ENCODE data around the gene TMEM17. TPM values are rescaled to one million over a fixed set of nuclear protein-coding genes. Genes with fewer than 3 reads are reported as not detected.
A peak's percentile ranks its signal among the peaks of the same experiment; 100 is the strongest.

TMEM17 gene
- total RNA-seq, 2 donors from 2014 or later, result 0.14 to 0.28 TPM

DNA sequence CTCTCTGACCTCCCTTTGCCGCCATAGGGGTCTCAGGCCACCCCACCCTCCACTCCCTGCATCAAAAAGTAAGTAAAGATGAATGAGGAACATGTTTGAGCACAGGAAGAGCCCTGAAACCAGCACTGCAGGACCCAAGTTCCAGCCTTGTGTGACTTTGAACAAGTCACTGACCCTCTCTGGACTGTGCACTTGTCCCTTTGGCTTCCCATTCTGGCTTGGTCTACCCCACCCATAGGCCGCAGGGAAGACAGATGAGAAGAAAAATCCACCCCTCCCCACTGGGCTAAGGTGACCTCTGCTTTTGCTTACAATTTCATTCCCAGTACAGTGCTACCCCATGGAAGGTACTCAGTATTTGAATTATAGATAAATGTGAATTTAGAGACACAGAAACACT is 43.8 kb downstream of the TMEM17 start:
- no peak for ATAC-seq
- H3K27me3 Mint-ChIP-seq, result no peaks in the 10 kb centered on the region
- no peaks in the 10 kb centered on the region for H3K4me1 Mint-ChIP-seq (ENCODE audit: low read depth in 2 of 2)
- H3K27ac Mint-ChIP-seq, result no peak overlapping the region
- no peaks in the 10 kb centered on the region for H3K9me3 Mint-ChIP-seq
- DNase-seq (ENCODE audit: low spot score), result no peak
- no peaks in the 10 kb centered on the region for H3K36me3 Mint-ChIP-seq
- no peak overlapping the region for H3K4me3 Mint-ChIP-seq

DNA sequence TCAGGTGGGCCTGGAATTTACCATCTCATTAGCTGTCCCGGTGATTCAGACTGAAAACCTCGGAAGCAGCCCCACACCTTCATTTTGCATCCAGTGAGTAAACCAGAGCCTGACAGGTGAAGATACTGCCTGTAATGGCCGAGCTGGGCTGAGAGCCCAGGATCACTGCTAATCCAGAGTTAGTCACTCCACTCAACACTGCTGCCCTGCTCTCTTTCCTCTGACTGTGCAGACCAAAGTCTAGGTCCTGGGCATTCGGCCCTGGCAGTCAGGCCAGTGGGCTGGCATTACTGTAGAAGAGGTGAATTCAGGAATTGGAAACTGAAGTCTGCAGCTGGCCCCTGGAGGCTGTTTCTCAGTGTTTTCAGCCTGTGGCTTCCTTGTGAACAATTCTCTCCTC is 44.3 kb downstream of the TMEM17 start:
- no peaks in the 10 kb centered on the region for H3K9me3 Mint-ChIP-seq
- H3K4me1 Mint-ChIP-seq (ENCODE audit: low read depth in 2 of 2), result no peaks in the 10 kb centered on the region
- H3K27ac Mint-ChIP-seq, result no peak overlapping the region
- H3K27me3 Mint-ChIP-seq, result no peaks in the 10 kb centered on the region
- DNase-seq (ENCODE audit: low spot score), result no peak
- no peak overlapping the region for H3K4me3 Mint-ChIP-seq
- no peaks in the 10 kb centered on the region for H3K36me3 Mint-ChIP-seq
- ATAC-seq, result no peak

DNA sequence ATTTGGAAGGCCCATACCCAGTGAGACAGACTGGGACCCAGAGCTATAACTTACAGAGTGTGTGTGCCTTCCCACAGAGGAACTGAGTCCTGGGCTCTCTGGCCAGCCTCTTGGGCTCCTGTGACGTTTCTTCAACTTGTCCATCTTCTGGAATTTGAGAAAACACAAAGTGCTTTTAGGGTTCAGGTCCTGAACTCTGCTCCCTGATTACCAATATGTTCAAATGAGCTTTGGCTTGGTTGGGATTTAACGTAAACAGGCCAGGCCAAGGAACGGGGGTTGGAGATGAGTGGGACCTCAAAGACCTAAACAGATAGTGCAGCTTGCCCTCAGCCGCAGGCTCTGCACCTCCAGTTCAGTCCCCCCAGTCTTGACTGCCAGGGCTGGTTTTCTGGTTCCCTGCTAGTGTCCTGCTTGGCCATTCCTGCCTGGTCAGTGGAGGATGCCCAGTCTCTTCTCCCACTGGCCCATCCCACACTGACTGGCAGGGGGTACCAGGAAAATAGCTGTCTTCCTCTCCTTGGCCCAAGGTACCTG is 44.9 kb downstream of the TMEM17 start:
- no peaks in the 10 kb centered on the region for H3K4me1 Mint-ChIP-seq (ENCODE audit: low read depth in 2 of 2)

DNA sequence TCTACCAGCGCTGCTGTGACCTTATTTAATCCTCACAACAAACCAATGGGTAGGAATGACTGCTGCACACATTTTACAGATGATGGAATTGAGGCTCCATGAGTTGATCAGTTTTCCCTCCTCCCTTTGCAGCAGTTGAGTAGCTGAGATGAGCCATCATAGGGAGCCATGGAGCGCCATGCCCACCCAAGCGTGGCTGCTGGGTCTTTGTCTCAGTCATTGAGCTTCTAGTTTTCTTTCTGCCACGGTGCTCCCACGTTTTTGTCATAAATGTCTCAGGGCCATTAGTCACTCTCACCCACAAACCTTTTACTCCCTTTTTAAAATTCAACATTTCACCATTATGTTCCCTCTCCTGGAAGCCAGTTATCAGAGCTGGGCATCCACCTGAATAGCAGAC is 45.8 kb downstream of the TMEM17 start:
- H3K4me3 Mint-ChIP-seq, result no peak overlapping the region
- H3K27ac Mint-ChIP-seq, result no peak overlapping the region
- no peak for DNase-seq (ENCODE audit: low spot score)
- ATAC-seq, result no peak
- H3K4me1 Mint-ChIP-seq (ENCODE audit: low read depth in 2 of 2), result no peaks in the 10 kb centered on the region
- H3K27me3 Mint-ChIP-seq, result peaks cover 0 to 5% of the 10 kb centered on the region in 2 donors
- H3K36me3 Mint-ChIP-seq, result no peaks in the 10 kb centered on the region
- H3K9me3 Mint-ChIP-seq, result no peaks in the 10 kb centered on the region

More for the DNA sequence above, 44.9 kb downstream of the TMEM17 start:
- DNase-seq (ENCODE audit: low spot score) (no peak), ATAC-seq (no peak)
- H3K9me3 Mint-ChIP-seq, result no peaks in the 10 kb centered on the region
- H3K27ac Mint-ChIP-seq, result no peak overlapping the region
- H3K36me3 Mint-ChIP-seq, result no peaks in the 10 kb centered on the region
- no peak overlapping the region for H3K4me3 Mint-ChIP-seq
- H3K27me3 Mint-ChIP-seq, result peaks cover 0 to 3% of the 10 kb centered on the region in 2 donors

DNA sequence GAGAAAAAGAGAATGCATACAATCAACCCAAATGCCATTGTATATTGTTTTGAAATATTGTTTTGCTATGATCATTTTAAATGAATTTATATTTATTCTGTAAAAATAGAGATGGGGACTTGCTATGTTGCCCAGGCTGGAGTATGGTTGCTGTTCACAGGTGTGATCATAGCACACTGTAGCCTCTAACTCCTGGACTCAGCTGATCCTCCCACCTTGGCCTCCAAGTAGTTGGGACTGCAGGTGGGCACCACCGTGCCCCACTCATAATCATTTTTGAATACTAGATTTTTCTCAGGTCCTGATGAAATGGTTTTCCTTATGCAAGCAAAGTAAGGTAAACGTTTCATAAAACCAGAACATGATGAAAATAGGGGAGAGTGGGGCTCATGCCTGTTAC is 46.3 kb downstream of the TMEM17 start:
- peaks cover 0 to 5% of the 10 kb centered on the region in 2 donors for H3K27me3 Mint-ChIP-seq
- no peaks in the 10 kb centered on the region for H3K9me3 Mint-ChIP-seq
- no peaks in the 10 kb centered on the region for H3K36me3 Mint-ChIP-seq
- no peak overlapping the region for H3K4me3 Mint-ChIP-seq
- no peak for DNase-seq (ENCODE audit: low spot score)
- no peaks in the 10 kb centered on the region for H3K4me1 Mint-ChIP-seq (ENCODE audit: low read depth in 2 of 2)
- no peak for ATAC-seq
- H3K27ac Mint-ChIP-seq, result no peak overlapping the region

DNA sequence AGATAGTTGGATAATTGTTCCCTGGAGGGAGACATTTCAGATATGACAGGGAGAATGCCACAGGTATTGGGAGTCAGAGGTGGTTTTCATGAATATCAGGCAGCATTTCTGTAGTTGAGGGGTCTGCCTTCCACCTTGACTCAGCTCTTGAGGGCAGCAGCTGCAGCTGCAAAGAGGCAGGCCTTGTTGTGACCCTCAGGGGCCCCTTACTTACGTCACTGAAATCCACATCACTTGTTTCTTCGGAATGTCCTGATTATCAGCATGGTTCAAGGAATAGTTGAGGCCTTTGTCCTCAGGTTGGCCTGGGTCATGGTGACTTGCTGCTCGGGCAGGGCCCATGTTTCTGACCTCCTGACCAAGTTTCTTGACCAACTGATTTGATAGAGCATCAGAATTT is 46.9 kb downstream of the TMEM17 start:
- Mint-ChIP-seq H3K36me3 (no peaks in the 10 kb centered on the region), H3K27me3 (peaks cover 0 to 5% of the 10 kb centered on the region in 2 donors), H3K4me1 (ENCODE audit: low read depth in 2 of 2) (no peaks in the 10 kb centered on the region), H3K4me3 (no peak overlapping the region), H3K9me3 (no peaks in the 10 kb centered on the region), H3K27ac (no peak overlapping the region)
- DNase-seq (ENCODE audit: low spot score) (no peak), ATAC-seq (no peak)

DNA sequence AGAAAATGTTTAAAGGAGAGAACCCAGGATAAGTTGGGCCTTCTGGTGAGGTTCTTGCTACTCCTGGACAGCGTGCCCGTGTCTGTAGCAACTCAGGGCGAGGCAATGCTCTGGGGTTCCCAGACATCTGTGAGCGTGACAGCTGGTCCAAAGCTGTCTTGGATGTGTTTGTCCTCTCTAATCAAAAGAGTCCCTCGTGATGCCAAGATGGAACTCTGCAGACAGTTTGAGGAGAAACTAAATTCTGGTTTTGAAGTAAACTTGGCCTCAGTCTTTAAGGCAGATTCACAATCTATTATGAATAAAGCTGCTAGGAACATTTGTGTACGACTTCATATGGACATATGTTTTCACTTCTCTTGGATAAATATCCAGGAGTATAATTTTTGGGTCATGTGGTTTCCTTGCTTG is 47.3 kb downstream of the TMEM17 start:
- Mint-ChIP-seq H3K36me3 (no peaks in the 10 kb centered on the region), H3K27ac (no peak overlapping the region), H3K9me3 (no peaks in the 10 kb centered on the region), H3K4me3 (no peak overlapping the region), H3K27me3 (peaks cover 0 to 5% of the 10 kb centered on the region in 2 donors), H3K4me1 (ENCODE audit: low read depth in 2 of 2) (no peaks in the 10 kb centered on the region)
- ATAC-seq (no peak), DNase-seq (ENCODE audit: low spot score) (no peak)

DNA sequence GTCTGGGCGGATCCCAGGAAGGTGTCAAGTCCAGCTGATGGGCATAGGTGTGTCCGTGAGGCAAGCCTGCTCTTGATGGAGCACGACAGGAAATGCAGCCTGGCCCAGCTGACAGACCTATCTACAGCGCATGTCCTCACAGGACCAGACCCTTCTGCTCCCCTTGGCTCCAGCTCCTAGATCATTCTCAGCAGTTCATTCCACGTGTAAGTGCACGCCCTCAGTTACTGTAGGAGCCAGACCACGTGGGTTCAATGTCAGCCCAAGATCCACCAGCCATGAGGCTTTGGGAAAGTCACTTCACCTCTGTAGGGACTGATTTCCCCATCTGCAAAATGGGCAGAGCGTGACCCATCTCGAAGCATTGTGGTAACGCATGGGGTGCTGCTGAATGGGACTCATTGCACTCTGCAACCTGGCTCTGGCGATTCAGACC is 47.8 kb downstream of the TMEM17 start:
- Mint-ChIP-seq H3K27ac (no peak overlapping the region), H3K27me3 (peaks cover 0 to 5% of the 10 kb centered on the region in 2 donors), H3K4me1 (ENCODE audit: low read depth in 2 of 2) (no peaks in the 10 kb centered on the region), H3K9me3 (no peaks in the 10 kb centered on the region), H3K4me3 (peak overlapping the region; percentile 27), H3K36me3 (no peaks in the 10 kb centered on the region)
- ATAC-seq (no peak), DNase-seq (ENCODE audit: low spot score) (no peak)

DNA sequence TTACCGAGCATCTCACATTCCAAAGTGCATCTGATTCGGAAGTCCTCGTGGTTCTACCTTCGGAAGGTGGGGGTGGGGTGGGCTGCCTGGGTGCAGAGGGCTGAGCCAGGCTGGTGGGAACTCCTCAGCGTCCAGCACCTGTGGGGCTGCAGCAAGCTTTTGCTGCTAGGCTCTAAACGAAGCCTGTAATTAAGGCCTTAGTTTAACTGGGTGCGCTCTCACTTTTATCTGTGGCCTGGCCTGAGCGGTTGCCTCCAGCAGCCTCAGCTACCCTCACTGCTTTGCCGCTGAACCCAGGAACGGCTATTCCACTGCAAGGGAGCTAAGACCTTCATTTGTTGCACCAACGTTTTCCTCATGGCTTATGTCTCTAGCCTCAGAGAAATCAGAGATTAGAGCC is 48.4 kb downstream of the TMEM17 start:
- peak overlapping the region; percentile 27 for H3K4me3 Mint-ChIP-seq
- no peaks in the 10 kb centered on the region for H3K4me1 Mint-ChIP-seq (ENCODE audit: low read depth in 2 of 2)
- no peak overlapping the region for H3K27ac Mint-ChIP-seq
- no peak for DNase-seq (ENCODE audit: low spot score)
- H3K27me3 Mint-ChIP-seq, result peaks cover 0 to 5% of the 10 kb centered on the region in 2 donors
- no peaks in the 10 kb centered on the region for H3K9me3 Mint-ChIP-seq
- H3K36me3 Mint-ChIP-seq, result no peaks in the 10 kb centered on the region
- ATAC-seq, result no peak

DNA sequence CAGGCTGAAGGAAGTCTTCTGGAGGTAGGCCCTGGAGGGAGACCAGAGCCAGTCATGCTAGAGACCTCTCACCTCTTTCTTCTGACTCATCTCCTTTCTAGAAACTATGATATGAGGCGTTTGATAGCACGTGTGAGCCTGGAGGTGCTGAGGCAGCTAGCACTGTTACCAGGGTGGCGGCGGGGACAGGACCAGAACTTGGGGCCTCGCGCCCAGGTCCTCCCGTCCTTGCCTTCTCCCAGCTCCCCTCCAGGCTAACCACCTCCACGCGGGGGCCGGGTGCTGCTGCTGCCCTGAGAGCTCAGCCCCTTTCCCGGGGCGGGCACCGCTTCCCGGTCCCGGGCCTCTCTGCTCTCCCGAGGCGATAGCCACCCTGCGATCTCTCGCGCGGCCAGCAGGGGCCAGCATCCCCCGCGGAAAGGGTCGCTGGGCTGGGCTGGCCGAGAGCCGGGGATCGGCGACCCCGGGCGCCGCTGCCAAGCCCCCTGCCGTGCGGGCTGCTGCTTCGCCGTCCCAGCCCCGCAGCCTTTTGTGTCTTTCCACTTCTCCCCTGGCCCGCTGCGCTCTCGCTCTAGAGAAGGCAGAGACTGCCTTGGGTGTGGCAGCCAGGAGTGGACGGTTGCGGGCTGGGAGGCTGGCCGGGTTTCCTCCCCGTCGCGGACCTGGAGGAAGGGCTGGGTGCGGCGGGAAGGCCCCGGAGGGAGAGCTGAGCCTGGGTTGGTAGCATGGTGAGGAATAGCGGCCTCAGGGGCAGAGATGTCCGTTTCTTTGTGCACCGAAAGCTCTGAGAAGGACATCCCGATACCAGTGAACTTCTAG is 49.1 kb downstream of the TMEM17 start:
- Mint-ChIP-seq H3K27me3 (peaks cover 0 to 5% of the 10 kb centered on the region in 2 donors), H3K4me3 (peak overlapping the region; percentile 27), H3K4me1 (ENCODE audit: low read depth in 2 of 2) (no peaks in the 10 kb centered on the region), H3K27ac (no peak overlapping the region), H3K9me3 (no peaks in the 10 kb centered on the region), H3K36me3 (no peaks in the 10 kb centered on the region)
- ATAC-seq (peak; percentile 88 to 89), DNase-seq (ENCODE audit: low spot score) (peak; percentile 78)

DNA sequence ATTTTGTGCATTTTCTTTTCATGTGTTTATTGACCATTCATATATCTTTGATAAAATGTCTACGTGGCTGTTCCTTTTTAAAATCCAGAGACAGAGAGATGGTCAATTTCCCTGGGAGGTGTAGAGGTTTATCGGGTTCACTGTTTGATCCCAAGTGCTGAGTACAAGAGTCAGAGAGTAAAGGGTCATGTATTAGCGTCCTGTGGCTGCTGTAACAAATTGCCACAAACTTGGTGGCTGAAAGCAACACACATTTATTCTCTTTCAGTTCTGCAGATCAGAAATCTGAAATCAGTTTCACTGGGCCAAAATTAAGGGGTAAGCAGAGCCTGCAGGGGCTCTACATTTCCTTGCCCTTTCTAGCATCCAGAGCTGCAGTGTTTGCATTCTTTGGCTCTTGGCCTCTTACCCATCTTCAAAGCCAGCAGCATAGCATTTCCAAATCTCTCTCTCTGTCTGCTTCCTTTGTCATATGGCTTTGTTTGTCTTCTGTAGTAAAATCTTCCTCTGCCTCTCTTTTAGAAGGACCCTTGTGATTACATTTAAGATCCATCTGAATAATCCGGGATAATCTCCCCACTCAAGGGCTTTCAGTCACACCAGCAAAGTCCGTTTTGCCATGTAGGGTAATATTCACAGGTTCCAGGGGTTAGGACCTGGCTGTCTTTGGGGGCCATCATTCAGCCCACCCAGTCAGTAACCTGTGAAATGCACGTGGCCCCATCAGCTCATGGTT is 49.9 kb downstream of the TMEM17 start:
- H3K4me1 Mint-ChIP-seq (ENCODE audit: low read depth in 2 of 2), result no peaks in the 10 kb centered on the region
- H3K27ac Mint-ChIP-seq, result no peak overlapping the region
- no peak for ATAC-seq
- no peak for DNase-seq (ENCODE audit: low spot score)
- peaks cover 0 to 5% of the 10 kb centered on the region in 2 donors for H3K27me3 Mint-ChIP-seq
- no peaks in the 10 kb centered on the region for H3K36me3 Mint-ChIP-seq
- peak overlapping the region; percentile 4 for H3K4me3 Mint-ChIP-seq
- no peaks in the 10 kb centered on the region for H3K9me3 Mint-ChIP-seq

DNA sequence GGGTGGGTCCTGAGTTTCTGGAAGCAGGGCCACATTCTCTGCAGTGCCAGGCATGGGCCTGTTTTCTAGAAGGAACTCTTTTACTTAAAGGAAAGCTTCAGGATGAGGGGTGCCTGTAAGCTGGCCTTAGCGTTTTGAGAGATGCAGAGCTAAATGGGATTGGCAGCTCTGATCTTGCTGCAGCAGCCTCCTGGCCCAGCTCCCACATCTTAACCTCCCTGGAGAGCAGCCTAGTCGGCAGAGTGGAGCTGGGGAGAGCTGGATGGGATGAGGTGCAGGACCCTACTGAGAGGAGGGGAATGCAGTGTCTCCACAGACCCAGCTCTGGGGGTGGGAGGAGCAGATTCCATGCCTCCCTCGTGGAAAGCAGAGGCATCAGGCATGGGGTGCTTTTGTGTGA is 52.0 kb downstream of the TMEM17 start:
- no peak overlapping the region for H3K27ac Mint-ChIP-seq
- ATAC-seq (no peak), DNase-seq (ENCODE audit: low spot score) (no peak)
- no peaks in the 10 kb centered on the region for H3K9me3 Mint-ChIP-seq
- no peaks in the 10 kb centered on the region for H3K36me3 Mint-ChIP-seq
- no peaks in the 10 kb centered on the region for H3K4me1 Mint-ChIP-seq (ENCODE audit: low read depth in 2 of 2)
- H3K4me3 Mint-ChIP-seq, result no peak overlapping the region
- peaks cover 0 to 5% of the 10 kb centered on the region in 2 donors for H3K27me3 Mint-ChIP-seq

DNA sequence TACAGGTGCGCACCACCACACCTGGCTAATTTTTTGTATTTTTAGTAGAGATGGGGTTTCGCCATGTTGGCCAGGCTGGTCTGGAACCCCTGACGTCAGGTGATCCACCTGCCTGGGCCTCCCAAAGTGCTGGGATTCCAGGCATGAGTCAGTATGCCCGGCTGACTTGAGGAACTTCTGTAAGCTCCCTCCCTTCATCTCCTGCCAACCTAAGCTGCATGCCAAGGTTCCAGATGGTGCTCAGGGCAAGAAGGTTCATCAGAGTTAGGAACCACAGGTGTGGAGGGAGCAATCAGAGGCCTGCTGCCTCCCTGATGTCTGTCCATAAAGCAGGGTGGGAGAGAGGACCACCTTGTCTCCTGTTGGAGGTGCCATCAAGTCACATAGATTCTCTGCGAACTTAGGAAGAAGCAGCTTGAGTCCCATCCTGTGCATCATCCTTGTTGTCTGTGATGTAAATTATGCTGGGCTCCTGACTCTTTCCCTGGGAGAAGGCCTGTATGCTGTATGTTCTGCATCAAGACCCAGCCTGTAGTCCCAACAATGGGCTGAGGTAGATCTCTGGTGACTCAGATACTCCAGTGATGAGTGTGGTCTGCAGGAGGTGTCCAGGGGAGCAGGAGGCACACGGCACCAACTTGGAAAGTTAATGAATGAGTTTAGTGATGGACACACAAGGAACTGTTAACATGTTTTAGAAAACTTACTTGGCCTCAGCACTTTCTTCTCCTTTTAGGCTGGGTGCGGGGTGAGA is 53.1 kb downstream of the TMEM17 start:
- H3K4me3 Mint-ChIP-seq, result no peak overlapping the region
- no peaks in the 10 kb centered on the region for H3K9me3 Mint-ChIP-seq
- H3K36me3 Mint-ChIP-seq, result no peaks in the 10 kb centered on the region
- H3K27ac Mint-ChIP-seq, result no peak overlapping the region
- H3K27me3 Mint-ChIP-seq, result peaks cover 0 to 5% of the 10 kb centered on the region in 2 donors
- DNase-seq (ENCODE audit: low spot score) (no peak), ATAC-seq (no peak)
- no peaks in the 10 kb centered on the region for H3K4me1 Mint-ChIP-seq (ENCODE audit: low read depth in 2 of 2)
